OCI-LY7 (cell line): ENCODE measurements around the gene AGMO.

Experiments
- EZH2phosphoT487 ChIP-seq: fragments of 200-600 bp; sonication (generic); IDR thresholded peaks from 2 replicates; pipeline ENCODE4 v1.6.1; 2018; ENCODE audit warnings: low read depth, borderline replicate concordance, mild to moderate bottlenecking, mixed run types, antibody characterized with exemption, low read length, moderate library complexity, mixed read lengths
- TF ChIP-seq, protein P1 (sequence below): fragments of 200-600 bp; sonication (generic); conservative IDR thresholded peaks from 2 replicates; pipeline ENCODE4 v1.5.1; 2014; ENCODE audit warnings: mild to moderate bottlenecking, antibody characterized with exemption, low read length, moderate library complexity, mixed read lengths

GRCh38 chr7:15332956-15333355 lies 228.9 kb downstream of the AGMO start:
- TF ChIP-seq, protein P1, sequence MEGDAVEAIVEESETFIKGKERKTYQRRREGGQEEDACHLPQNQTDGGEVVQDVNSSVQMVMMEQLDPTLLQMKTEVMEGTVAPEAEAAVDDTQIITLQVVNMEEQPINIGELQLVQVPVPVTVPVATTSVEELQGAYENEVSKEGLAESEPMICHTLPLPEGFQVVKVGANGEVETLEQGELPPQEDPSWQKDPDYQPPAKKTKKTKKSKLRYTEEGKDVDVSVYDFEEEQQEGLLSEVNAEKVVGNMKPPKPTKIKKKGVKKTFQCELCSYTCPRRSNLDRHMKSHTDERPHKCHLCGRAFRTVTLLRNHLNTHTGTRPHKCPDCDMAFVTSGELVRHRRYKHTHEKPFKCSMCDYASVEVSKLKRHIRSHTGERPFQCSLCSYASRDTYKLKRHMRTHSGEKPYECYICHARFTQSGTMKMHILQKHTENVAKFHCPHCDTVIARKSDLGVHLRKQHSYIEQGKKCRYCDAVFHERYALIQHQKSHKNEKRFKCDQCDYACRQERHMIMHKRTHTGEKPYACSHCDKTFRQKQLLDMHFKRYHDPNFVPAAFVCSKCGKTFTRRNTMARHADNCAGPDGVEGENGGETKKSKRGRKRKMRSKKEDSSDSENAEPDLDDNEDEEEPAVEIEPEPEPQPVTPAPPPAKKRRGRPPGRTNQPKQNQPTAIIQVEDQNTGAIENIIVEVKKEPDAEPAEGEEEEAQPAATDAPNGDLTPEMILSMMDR: no peak
- TF ChIP-seq EZH2phosphoT487: no peak
